ENCODE data around the gene LRRD1.
"Not testable (repeated sequence)": the region's sequence is repeated elsewhere in the genome, so short reads cannot be mapped to it uniquely, and the experiment has no call there.

Gene LRRD1

DNA sequence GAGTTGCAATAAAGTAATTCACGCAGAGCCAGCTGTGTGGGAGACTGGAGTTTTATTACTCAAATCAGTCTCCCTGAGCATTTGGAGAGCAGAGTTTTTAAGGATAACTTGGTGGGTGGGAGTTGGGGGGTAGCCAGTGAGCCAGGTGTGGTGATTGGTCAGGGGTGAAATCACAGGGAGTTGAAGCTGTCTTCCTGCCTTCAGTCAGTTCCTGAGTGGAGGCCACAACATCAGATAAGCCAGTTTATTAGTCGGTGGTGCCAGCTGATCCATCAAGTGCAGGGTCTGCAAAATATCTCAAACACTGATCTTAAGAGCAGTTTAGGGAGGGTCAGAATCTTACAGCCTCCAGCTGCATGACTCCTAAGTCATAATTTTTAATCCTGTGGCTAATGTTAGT lies 41.4 kb downstream of the LRRD1 start:
- no peak for DNase-seq

DNA sequence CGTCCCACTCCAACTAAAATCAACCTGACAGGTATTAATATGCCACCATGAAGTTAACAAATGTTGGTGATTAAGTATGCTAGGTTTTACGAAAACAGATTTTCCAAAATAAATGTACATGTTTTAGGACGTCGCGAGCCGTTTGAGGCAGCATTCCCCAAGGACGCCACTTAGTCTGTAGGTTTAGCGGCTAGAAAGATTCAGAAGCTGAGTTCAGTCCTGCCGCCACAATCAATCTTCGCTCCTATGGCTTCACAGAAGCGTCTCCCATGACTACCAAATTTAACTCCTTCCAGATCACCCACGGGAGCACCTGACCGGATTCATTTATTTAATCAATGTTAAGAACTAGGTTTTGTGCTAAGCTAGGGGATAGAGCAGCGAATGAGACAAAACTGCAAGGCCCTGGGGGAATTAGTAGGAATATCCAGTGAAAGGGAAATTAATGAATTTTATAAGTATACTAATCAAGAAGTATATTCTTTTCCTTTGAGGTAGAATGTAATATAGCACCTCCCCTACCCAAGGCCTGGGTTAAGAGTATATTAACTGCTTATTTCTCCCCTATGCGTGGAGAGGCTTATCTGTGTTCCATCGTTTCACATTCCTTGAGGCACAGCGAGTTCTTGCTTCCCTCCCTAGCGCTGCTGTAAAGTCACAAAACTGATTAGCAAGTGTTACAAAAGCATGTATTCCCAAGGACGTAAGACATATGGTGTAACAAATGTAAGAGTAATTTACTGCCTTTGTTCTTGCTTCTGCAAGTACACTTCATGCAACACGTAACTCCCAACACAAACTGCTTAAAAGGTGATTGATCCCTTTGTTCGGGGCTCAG lies 43.7 kb downstream of the LRRD1 start:
- DNase-seq = peak; percentile 27

DNA sequence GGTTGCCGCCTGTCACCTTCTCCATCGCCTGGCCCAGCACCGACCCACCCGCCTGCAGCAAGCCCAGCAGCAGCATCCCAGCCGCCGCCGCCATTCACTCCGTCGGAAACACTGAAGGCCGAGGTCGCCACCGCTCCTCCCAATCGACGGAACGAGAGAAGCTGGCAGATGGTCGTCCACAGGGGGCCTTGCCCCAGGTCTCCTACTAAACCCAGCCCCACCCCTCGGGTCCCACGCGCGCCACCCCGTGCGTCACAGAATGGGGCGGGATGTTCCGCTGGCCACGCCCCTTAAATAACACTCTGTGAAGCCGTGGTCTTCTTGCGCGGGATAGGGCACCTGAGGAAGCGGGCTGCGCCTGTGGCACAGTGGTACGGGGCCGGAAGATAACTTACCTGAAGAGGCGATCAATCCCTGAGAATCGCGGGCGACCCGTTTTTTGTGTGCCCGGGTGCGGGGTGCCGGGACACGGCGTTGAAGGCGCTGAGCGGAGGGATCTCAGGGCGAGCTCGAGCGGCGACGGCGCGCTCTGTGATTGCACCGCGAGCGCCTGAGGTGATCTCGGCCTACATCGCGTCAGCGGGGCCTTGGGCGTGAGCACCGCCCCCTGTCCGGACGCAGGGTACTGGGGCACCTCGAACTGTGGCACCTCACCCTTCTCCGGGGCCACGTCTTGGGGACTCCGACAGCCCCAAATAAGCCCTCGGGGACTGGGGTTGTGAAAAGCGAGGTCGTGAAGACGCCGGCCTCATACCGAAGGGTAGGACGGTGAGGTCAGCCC lies 44.5 kb downstream of the LRRD1 start, which contains the start of gene CYP51A1:
TSS of gene CYP51A1 (minus strand) at position 207 of the 781 bp plus-strand sequence. CDS start at position 94, 113 bp downstream.
- DNase-seq = peak; percentile 94

DNA sequence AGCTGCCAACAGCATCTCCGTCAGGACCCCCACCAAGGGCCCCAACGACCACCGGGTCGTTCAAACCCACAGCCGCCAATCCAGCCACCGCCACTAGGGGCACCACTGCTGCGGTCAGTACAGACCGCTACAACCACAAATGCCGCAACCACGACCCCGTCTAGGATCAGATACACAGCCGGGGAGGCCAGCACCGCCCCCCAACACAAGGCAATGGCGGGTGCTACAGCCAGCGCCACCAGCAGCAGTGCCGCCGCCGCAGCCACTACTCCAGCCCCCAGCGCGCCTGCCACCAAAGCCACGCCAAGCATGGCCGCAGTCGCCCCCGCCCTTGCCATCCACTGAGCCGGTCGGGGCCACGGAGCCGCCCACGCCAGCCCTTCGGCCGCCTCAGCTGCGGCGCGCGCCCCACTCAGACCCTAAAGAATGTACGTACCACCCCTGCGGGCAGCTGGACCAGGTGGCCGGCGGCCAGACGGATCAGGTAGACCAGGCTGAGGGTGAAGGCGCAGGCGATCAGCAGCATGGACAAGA lies 45.1 kb downstream of the LRRD1 start:
- DNase-seq = peak; percentile 42

DNA sequence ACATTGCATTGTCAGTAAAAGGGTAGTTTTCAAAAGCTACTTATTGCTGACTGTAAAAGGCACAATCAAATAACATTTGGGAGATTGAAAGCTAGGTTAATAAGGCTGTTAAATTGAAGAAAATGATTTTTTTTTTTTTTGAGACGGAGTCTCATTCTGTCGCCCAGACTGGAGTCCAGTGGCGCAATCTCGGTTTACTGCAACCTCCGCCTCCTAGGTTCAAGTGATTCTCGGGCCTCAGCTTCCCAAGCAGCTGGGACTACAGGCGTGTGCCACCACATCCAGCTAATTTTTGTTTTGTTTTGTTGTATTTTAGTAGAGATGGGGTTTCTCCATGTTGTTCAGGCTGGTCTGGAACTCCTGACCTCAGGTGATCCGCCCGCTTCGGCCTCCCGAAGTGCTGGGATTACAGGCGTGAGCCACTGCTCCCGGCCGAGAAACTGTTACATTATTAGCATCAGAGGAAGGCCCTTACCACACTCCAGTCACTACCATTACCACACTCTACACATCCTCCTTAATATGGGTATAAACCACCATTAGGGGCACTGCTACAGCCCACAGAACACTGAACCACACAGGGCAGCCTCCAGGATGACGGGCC lies 45.7 kb downstream of the LRRD1 start:
- no peak for DNase-seq

DNA sequence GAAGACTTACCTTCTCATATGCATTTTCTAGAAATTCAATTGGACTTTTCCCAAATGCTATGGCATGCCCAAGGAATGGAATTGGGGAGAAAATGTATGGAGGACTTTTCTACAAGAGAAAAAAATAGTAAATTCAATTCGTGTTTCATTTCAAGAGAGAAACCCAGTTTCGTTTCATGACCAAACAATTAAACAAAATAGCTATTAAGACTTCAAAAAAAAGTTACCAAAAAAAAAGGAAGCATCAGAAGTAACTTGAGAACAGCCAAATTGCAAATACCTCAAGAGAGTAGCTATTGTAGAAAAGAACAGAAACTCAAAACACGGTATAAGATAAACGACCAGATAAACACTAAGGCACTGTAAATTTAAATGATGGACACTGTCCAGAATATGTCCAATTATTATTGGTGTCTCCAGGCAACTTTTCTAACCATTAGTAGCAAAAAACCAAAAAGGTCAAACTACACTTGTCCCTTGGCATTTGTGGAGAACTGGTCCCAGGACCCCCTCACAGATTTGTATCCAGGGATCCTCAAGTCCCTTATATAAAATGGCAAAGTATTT lies 47.1 kb downstream of the LRRD1 start:
- DNase-seq = no peak

DNA sequence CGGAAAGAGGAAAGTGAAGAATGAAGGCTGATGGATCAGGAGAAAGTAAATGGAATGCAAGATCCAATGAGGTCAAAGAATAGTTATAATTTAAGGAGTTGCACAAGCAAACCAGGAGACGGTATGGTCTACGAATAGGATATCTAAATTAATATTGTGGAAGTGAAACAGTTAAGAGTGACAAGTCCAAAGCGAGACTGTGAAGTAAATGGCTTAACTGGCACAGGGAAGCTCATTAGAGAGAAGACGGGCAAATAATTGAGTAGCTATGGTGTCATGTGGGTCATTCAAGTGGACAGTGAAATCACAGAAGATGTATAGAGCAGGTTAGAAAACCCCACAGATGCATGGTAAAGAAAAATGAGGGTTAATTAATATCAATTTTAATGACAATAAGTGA lies 47.8 kb downstream of the LRRD1 start:
- DNase-seq = no peak

DNA sequence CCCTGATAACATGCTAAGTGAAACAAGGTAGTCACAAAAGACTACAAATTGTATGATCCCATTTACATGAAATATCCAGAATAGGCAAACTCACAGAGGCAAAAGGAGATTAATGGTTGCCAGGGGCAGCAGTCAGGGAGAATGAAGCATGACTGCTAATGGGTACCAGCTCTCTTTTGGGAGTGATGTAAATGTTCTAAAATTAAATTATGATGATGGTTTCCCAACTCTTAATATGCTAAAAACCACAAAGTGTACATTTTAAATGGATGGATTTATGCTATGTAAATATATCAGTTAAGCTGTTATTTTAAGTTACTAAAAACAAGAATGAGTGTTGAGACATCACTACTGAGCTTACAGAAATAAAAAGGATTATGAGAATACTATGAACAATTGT lies 57.3 kb downstream of the LRRD1 start:
- DNase-seq = no peak

DNA sequence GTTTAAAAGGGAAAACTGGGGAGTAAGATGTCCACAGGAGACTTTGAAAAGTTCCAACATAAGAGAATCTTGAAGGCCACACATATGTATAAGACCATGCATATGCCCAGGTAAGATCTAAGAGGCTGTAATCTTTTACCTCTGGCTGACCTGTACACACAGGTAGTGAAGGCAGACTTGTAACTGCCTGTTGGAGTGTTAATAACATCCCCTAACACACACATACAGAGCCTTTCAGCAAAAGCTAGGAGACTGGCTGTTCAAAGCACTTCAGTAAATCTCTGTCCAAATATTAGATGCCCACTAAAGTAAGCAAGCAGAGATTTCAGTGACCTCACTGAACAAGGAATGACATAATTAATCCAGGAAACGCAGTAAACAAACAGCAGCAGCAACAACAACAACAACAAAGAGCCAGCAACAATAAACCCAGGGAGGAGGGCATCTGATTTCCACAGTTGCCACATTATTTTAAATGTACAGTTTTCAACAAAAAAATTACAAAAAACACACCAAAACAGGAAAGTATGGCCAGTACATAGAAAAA lies 59.7 kb downstream of the LRRD1 start:
- DNase-seq = peak; percentile 51

DNA sequence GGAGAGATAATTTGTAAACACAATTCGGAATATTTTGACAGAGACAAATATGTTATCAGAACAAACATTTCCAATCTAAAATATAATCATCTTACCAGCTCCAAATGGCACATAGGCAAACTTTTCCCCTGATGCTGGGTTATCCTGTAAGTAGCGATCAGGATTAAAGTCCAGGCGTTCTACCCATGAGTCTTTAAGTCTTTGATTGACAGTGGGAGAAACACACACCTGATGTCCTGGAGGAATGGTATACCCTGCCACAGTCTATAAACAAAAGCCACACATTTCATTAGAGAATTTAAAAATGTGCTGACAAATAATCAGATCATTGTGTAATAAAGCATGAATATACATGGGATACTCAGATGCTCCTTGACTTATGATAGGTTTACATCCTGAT lies 62.0 kb downstream of the LRRD1 start:
- DNase-seq = no peak

DNA sequence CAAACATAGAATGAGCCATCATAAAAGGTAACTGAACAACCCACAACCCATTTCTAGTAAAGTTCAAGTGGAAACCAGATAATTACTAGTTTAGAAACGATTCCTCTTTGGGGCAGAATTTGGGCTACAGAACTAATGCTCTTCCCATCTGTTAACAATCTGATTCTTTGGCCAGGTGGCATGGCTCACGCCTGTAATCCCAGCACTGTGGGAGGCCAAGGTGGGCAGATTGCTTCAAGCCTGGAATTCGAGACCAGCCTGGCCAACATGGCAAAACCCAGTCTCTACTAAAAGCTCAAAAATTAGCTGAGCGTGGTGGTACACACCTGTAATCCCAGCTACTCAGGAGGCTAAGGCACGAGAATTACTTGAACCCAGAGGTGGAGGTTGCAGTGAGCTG lies 63.1 kb downstream of the LRRD1 start:
- no peak for DNase-seq

DNA sequence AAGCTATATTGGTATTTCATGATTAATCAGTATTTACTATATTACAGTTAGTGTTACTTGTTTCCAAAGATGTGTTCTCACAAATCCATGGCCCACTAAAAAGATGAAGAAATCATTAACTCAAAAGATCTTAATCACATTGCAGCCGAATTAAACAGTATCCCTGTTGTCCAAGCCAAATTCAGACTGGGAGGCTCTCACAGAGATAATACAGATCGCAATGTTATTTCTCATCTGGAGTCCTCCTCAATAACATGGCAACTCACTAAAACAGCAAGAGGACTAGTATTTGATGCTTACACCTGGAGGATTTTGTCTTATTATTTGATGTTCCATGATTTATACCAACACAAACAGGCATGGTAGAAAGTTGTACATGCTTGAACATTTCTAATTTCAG lies 68.1 kb downstream of the LRRD1 start:
- DNase-seq = no peak

DNA sequence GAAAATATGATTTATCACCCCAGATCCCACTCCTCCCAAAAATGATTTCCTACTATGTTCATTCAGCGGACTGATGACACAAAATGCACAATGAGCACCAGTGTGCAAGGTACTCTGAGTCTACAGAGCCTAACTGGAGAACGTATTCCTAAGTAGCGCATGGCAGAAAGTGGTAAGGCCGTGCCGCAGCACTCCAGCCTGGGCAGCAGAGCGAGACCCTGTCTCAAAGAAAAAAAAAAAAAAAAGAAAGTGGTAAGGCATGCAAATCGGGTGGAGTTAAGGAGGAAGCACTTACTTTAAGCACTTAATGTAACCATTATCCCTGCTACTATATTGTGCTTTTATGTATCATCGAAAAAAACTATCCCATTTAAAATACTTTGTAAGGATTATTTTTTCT lies 70.1 kb downstream of the LRRD1 start:
- DNase-seq = no peak

DNA sequence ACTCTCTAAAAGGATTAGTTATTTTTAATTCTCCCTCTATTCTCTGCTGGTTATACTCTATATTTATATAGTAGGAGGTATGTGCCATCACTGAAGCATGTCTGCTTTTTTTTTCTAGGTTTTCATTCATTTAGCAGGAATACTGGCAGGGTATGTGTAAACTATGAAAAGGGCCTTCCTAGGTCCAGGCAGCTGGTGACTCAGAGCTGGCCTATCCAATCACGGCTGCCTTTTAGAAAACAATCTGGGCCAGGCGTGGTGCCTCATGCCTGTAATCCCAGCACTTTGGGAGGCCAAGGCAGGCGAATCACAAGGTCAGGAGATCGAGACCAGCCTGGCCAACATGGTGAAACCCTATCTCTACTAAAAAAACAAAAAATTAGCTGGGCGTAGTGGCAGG lies 76.1 kb downstream of the LRRD1 start:
- not testable (repeated sequence) for DNase-seq

DNA sequence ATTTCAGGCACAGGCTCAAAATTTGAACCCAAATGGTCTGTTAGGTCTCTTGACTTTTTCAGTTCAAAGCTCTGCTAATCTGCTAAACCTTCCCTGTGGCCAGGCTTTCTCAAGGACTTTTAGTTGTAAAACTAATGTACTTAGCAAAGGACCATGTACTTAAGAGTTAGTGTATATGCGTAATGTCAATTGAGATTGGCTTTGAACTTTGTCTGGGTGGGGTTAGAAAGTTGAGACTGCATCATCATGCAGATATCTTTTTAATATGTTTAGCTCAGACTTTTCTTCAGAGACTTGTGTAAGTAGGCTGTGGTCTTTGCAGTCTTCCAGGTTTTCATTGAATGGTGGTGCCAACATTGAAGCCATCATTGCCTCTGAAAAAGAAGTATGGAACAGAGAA lies 78.4 kb downstream of the LRRD1 start:
- DNase-seq = no peak

DNA sequence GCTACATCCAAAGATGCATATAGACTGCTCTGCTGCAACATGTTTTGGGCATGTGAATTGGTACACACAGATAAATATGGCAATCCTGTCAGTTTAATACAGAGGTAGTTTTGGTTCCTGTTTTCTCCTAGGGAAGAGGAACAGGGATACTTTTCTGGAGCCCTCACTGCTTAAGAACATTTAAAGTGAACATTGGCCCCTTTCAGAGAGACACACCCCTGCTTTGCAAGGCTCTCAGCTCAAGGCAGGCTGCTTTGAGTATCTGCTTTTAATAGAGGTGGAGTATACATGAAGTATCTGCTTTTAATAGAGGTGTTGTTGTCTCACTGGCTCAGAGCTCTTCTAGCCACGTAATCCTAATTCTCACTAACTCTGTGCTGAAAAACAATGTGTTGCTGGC lies 83.6 kb downstream of the LRRD1 start:
- DNase-seq = no peak

All from NCI-H774 (cell line).